GM21576 (cell line): ENCODE data around the gene WNT11.

ENCODE experiments used
- ATAC-seq: cut with Tn5 transposase; IDR thresholded peaks from one replicate; pipeline ENCODE4 v1.9.1; 2021; ENCODE audit warnings: mild to moderate bottlenecking, moderate library complexity; ENCODE audit not compliant: unreplicated experiment

Gene WNT11

GRCh38 chr11:76179147-76179546 is 27.2 kb downstream of the WNT11 start:
- no peak for ATAC-seq

- ATAC-seq = no peak
Observed at GRCh38 chr11:76177250-76177686, 29.0 kb downstream of the WNT11 start.

GRCh38 chr11:76176463-76176862 is 29.8 kb downstream of the WNT11 start:
- no peak for ATAC-seq

- ATAC-seq = no peak
Observed at GRCh38 chr11:76175783-76176182, 30.5 kb downstream of the WNT11 start.

DNA sequence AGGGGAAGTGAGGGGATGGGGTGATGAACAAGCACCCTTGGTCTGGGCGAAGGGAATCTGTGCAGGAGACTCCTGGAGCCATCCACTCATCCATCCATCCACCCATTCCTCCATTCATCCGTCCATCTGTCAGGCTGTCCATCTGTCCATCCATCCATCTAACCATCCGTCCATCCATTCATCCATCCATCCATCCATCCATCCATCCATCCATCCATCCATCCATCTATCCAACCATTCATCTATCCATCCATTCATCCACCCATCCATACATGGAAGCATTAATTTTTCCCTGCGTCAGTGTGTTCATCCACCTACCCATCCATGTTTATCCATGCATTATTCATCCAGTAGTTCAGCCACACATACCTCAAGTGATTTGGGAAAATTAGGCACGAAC is 32.0 kb downstream of the WNT11 start:
- ATAC-seq = no peak

- ATAC-seq = no peak
Observed at GRCh38 chr11:76173663-76174062, 32.6 kb downstream of the WNT11 start.

DNA sequence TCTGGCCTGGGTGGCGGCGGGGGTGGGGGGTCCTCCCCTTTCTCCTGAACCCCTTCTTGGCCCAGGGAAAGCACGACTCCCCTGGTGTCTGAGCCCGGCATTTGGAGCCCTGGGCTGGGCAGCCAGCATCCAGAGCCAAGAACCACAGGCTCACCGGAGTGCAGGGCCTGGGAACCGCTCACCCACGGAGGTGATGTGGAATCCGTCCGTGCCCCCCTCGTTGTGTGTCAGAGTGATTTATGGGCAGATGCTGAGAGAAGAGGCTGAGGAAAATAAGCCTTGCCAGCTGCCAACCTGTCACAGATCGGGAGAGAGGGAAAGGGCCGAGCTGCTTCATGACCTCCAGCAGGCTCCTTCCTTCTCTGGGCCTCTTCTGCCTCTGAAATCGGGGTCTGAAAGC is 33.7 kb downstream of the WNT11 start:
- no peak for ATAC-seq

DNA sequence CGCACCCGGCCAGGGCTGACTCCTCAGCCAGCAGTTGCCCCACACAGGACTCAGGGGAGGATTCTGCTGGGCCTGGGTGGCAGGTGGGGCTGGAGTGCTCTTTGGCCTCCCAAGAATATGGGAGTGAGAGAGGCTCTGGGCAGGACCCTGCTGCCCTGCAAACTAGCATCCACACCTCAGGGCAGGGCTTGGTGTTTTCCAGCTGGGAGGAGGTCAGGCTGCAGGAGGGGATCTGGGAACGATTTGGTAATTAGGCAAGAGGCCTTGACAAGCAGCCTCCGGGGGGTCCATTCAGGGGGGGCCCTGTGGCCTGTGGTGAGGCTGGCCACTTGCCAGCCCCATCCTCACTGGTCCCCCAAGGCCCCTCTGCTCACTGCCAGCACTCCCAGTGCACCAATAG is 35.8 kb downstream of the WNT11 start:
- no peak for ATAC-seq

DNA sequence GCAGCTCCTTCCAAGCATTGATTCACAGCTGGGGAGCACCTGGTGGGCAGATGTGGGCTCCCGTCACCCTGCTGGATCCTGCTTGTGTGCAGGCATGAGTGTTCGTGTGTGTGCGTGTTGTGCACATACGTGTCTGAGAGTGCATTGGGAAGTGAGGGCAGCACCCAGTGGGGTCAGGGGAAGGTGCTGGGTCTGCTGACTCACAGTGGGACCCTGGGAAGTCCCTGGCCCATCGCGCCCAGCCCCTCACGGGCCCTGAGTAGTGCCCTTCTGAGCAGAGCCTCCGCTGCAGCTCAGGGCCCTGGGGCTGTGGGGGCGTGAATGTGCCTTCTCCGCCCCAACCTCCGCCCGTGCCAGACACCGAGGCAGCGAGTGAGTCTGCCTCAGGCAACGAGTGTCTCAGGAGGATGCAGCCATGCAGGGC is 36.8 kb downstream of the WNT11 start:
- ATAC-seq = no peak

- no peak for ATAC-seq
Observed at GRCh38 chr11:76167590-76167989, 38.7 kb downstream of the WNT11 start.

GRCh38 chr11:76166314-76166713 is 40.0 kb downstream of the WNT11 start:
- ATAC-seq = no peak

DNA sequence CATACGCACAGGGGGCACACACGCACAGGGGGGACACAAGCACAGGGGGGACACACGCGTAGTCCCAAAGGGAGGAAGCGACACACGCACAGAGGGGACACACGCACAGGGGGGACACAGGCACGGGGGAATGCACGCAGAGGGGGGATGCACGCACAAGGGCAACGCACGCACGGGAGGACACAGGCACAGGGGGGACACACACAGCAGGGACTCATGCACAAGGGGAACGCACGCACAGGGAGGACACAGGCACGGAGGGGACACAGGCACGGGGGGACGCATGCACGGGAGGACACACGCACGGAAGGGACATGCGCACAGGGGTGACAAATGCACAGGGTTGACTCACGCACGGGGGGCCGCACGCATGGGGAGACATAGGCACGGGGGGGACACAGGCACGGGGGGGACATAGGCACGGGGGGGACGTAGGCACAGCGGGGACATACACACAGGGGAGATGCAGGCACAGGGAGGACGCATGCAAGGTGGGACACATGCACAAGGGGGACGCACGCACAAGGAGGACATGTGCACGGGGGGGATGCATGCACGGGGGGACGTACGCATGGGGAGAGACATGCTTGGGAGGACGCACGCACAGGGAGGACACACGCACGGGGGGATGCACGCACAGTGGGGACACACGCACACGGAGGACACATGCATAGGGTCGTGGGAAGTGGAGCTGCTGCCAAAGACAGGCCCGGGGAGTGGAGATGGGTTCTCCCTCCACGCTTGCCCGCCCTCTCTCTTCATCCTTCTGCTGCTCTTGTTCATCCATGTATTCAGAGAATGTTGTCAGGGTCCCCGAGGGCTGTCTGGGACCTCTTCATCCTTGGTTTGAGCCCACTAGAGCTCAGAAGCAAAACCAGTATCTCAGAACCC is 41.2 kb downstream of the WNT11 start:
- no peak for ATAC-seq

GRCh38 chr11:76164081-76164480 is 42.2 kb downstream of the WNT11 start:
- ATAC-seq = no peak

- ATAC-seq = no peak
Observed at GRCh38 chr11:76163289-76163880, 42.9 kb downstream of the WNT11 start.

DNA sequence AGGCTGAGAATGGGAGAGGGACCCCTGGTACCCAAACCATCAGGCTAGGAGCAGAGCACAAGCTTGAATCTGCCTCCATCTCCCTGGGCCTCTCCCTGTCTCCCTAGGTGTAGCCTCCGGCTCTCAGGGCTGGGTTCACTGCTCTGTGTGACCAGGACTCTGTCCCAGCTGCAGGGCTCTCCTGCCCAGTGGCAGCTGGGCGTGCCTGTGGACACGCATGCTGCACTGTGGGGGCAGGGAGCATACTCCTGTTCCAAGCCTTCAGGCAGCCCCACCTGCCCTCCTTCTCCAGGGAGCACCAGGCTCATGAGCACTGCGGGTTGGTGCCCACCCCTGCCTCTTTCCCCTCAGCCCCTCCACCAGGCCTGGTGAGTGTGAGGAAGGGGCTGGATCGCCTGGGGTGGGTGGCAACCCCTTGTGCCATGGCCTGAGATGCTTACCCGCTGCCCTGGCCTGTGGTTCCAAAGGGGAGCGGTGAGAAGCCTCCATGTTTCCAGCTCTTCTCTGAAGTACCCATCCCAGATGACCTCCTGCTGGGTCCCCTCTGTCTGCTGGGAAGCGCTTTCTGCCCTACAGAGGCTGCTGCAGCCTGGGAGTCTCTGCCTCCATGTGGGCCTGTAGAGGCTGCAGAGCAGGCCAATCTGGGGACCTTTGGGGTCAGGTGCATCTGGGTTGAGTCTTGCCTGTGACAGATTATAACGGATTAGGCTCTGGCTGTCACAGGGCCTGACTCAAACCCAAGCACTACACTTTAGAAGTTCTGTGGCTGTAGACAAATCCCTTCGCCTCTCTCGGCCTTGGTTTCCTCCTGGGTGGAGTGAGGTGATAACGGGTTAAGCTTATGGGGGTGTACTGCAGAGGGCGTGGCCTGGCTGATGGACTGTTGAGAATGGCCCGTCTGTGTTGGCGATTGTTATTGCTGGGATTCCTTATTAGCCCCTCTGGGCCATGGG is 43.7 kb downstream of the WNT11 start:
- ATAC-seq = no peak

DNA sequence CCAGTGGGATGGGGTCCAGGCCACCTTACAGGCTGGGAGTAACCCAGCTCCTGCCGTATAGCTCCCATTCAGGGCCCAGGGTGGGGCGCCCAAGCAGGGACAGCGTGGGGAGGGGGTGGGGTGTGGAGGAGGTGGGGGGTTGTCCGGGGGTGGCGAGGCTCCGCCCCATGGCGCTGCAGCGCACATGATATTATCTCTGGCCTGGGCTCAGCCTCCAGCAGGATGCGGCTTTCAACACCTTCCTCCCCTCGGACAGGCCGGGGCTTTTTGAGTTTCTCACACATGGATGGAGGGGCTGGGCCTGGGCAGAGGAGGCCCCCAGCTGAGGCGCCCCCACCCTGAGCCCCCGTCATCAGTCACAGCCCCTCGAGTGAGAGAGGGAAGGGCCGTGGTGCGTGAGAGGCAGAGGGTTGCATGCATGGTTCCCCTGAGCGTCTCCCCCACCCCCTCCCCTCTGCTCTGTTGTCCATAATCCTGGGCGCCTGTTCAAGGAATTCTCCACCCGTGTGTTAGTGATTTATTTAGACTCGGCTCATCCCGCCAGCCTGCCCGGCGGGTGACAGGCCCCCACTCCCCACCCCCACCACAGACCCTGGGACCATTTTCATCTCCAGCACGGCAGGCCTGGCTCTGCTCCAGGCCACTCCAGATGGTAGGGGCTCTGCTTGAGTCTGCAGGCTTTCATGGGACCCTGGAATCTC is 44.9 kb downstream of the WNT11 start:
- no peak for ATAC-seq

DNA sequence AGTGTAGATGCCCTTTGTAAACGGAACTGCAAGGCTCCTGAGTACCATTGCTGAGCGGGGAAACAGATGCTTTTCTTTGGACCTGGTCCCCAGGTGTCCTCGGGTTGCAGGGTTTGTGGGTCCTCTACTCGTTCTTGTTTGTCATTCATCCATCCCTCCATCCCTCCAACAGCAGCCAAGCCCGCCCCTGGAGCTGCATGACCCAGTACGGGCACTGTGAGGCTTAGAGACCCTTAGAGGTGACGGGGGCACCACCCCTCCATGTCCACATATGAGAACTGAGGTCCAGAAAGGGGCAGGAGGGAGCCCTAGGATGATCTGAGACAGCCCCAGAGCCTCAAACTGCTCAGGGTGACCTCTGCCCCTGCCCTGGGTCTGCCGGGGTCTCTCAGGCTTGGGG is 45.4 kb downstream of the WNT11 start:
- ATAC-seq = no peak

- no peak for ATAC-seq
Observed at GRCh38 chr11:76159983-76160661, 46.2 kb downstream of the WNT11 start.

GRCh38 chr11:76159303-76159937 is 46.9 kb downstream of the WNT11 start:
- no peak for ATAC-seq
